Ecto neural progenitor cell (in vitro differentiated cells): ENCODE data around the gene PNMA8A.
"Not testable (repeated sequence)": the region's sequence is repeated elsewhere in the genome, so short reads cannot be mapped to it uniquely, and the experiment has no call there.

ENCODE experiments used
- DNase-seq: peaks from one replicate; pipeline ENCODE4 v3.0.0-alpha.2; 2018; ENCODE audit warnings: low spot score

The PNMA8A gene

DNA sequence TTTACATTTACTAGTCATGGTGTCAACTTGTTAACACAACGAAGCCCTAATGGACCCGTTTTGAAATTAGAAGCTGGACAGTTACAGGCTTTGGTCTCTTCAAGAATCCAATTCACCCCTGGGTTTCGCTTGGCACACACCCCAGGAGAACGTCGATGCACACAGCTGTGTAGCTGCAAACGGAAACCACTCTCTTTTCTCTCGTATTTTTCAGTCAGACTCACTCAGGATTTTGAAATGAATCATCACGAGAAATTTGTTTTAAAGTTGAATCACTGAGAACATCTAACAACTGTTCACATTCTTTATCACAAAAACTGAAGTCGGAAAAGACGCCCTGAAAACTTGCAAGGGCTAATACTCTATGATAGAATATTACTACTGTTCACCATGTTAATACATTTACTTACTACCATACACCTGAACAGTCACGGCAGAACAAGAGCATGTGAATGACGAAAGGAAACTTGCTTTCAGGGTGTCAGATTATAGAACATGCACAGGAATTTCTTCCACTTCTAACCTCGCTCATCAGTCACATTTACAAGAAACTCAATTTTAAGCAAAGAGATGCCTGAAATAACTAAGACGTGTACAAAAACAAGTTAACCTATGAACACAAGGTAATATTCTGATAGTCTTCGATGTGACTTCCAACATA lies 4.7 kb downstream of the PNMA8A start:
- no peak for DNase-seq

DNA sequence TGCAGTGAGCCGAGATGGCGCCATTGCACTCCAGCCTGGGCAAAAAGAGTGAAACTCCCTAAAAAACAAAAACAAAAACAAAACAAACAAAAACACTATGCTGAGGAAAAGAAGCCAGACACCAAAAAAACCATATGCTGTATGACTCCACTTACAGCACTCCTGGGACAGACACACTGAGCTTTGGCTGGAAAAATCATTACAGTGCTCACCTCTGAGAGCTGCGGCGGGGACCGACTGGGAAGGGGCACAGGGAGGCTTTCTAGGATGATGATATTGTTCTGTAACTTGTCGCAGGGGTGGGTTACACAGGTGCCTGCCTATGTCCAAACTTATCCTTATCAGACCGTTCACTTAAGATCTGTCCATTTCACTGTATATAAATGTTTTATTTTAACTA lies 7.8 kb downstream of the PNMA8A start:
- DNase-seq = no peak

DNA sequence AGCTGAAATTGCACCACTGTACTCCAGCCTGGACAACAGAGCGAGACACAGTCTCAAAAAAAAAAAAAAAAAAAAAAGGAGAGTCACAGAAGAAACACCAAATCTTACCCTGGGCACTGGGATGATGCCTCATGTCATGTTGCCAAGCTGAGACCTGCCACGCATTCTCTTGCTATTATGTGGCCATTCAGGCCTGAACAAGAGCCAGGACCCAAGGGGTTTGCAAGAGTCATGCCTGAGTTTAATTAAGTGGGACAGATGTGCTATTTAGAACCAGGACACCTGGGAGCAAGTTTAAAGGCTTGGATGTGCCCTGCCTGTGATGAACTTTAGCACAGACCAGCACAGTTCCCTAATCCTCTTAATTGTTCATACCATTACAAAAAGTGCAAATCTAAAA lies 9.8 kb downstream of the PNMA8A start:
- DNase-seq = no peak

DNA sequence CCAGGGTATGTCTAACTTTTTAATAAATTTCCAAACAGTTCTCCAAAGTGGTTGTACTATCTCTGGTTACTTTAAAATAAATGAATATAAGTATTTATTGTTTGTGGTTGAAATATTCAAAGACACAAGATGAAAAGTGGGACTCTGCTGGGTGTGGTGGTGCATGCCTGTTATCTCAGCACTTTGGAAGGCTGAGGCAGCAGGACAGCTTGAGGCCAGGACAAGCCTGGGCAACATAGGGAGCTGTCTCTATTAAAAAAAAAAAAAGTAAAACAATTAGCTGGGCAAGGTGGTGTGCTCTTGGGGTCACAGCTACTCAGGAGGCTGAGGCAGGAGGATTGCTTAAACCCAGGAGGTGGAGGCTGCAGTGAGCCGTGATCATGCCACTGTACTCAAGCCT lies 10.4 kb downstream of the PNMA8A start:
- DNase-seq = no peak

DNA sequence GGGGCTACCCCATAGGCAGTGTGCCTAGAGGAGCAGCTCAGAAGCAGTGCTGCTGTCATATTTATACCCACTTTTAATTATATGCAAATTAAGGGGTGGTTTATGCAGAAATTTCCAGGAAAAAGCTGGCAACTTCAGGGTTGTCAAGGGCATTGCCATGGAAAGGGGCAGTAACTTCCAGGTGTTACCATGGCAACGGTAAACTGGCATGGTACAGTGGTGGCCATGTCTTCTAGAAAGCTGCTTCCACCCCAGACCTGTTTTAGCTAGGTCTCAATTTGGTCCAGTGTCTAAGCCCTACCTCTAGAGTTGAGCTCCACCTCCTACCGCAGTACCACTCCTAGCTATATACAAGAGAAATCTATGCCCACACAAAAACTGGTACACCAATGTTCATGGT lies 11.3 kb downstream of the PNMA8A start:
- DNase-seq = no peak

DNA sequence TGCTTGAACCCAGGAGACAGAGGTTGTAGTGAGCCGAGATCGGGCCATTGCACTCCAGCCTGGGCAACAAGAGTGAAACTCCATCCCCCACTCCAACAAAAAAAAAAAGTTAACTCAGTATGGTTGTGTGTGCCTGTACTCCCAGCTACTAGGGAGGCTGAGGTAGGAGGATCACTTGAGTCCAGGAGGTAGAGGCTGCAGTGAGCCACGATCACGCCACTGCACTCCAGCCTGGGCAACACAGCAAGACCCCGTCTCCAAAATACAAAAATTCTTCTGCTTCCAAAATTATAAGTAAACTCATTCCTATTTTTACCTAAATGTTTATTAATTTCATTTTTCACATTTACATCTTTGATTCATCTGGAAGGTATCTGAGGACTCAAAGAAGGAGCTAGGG lies 14.4 kb downstream of the PNMA8A start:
- DNase-seq = no peak

DNA sequence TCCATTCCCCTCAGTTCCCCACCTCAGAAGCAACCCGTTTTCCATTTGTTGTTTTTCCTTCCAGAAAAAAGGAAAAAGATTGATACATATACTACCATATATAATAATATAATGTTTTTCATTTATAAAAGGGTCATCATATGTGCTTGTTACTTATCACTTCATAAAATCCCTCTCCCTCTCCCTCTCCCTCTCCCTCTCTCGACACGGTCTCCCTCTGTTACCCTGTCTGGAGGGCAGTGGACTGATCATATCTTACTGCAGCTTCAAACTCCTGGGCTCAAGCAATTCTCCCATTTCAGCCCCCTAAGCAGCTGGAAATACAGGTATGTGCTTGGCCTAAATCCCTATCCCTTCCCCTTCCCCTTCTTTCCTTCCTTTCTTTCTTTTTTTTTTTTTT lies 17.1 kb downstream of the PNMA8A start:
- DNase-seq = no peak

DNA sequence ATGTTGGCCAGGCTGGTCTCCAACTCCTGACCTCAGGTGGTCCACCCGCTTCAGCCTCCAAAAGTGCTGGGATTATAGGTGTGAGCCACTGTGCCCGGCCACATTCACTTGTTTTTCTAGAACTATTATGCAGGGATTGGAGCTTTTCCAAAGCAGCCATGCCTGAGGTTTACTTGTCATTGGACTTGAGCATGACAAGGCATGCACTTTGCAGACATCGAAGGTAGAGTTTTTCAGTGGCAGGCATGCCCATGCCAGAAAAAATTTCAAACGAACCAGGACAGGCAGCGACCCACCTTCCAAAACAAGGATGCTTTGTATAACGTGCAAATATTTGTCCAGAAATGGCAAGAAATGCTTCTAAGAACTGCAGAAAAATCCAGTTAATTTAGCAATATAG lies 17.7 kb downstream of the PNMA8A start:
- no peak for DNase-seq

DNA sequence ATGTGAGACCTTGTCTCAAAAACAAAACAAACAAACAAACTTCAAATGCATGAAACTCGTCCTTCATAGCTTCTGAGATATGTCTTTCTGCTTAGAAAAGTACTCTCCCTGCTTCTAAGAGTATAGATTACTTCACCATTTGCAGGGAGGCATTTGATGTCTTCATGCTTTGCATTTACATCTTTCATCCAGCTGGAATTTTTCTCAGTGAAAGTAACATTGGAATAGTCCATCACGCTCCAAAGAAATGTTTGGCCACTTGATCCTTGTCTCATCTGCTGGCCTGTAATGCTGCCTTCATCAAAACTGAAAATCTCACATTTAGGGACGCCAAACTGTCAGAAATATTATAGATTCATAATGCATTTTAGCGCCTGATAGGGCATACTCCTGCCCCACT lies 19.2 kb downstream of the PNMA8A start:
- DNase-seq = no peak

DNA sequence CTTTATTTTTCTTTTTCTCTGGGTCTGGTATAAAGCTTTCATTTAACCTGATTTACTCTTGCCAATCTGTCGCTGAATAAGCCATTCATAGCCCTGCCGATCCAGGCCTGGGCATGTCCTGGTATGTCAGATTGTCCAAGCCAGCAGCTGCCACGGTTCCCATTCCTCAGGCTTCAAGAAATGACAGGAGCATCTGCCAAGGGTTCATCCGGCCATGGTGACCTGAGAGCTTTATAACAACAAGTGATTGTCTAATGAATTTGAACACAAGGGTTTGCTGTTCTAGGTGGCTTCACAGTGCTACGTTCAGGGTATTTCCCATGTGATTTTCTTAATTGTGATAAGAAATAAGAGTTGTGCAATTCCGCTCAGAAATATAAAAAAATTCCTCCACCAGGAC lies 20.0 kb downstream of the PNMA8A start:
- DNase-seq = no peak

DNA sequence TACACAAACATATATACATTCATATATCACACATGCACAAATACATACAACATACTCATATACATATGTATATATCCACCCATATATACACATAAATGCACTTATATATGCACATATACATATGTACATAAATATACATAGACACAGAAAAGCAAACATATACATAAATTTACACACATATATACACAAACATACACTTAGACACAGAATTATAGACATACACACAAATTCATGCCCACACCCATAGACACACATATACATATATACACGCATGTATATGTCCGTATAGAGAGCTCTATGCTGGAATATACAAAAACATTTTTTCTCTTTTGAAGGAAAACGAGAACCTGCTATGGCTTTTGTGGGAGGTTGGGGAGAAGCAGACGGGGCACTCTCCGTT lies 20.6 kb downstream of the PNMA8A start:
- DNase-seq = no peak

DNA sequence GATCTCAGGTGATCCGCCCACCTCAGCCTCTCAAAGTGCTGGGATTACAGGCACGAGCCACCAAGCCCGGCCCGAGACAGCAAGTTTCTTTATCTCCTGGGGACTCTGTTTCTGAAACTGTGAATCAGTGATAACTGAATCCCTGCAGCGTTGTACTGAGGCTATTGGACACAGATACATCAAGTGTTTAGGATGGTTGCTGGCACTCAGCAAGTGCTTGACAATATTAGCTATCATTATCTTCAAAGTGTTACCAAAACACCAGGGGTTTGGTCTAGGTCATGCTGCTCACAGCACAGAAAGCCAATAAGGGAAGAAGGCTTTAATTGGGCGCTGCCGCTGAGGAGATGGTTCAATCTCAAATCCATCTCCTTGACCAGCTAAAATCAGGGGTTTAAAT lies 22.1 kb downstream of the PNMA8A start:
- DNase-seq = no peak

DNA sequence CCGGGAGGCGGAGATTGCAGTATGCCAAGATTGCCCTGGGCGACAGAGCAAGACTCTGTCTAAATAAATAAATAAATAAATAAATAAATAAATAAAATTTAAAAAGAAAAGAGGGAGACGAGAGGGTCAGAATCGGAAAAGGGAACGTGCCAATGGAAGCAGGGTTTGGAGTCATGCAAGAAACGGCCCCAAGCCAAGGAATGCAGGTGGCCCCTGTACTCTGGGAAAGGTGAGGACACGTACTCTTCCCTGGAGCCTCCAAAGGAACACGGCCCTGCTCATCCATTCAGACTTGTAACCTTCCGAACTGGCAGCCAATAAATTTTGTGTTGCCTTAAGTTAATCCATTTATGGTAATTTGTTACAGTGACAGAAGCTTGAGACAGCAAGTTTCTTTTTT lies 22.8 kb downstream of the PNMA8A start:
- DNase-seq = no peak

DNA sequence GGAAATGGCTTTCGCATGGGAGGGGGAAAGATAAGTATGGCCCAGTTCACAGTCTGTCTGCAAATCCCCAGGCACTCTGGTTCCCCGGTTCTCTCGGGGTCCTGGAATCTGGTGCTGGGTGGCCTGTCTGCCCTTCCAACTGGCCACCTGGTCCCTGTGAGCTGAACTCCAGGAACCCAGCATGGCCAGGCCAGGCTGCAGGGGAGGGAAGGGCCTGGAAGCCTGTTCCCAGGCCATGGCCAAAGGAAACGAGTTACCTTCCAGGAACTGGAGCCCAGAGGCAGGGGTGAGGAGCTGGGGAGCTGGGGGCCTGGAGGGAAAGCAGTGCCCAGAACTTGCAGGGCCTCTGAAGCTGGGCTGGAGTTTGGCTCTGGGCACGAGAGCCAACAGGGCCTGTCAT lies 23.5 kb downstream of the PNMA8A start:
- DNase-seq = no peak

DNA sequence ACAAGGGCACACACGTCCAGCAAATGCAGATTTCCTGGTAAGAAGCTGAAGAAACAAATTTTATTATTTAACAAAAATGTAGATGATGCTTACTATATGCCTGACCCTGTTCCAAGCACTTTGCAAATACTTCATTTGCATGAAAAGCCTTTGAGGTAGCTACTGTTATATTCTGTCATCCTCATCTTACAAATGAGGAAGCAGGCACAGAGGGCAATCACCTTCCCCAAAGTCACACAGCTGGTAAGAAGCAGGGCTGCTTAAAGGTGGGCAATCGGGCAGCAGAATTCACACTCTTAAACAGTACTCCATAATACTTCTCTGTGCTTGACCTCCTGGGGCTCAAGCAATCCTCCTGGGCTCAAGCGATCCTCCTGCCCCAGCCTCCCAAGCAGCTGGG lies 24.4 kb downstream of the PNMA8A start:
- DNase-seq = no peak

DNA sequence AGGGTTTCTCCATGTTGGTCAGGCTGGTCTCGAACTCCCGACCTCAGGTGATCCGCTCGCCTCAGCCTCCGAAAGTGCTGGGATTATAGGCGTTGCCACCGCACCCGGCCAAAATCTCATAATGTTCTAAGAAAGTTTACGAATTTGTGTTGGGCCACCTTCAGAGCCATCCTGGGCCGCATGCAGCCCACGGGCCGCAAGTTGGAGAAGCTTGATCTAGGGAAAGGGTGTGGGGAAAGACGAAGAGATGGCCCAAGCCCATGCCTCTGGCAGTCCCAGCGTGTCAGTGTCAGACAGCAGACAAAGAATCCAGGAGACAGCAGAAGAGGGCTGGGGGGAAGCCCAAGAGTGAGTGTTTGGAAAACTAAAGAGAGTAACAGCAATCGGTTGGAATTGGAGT lies 25.3 kb downstream of the PNMA8A start:
- DNase-seq = no peak

DNA sequence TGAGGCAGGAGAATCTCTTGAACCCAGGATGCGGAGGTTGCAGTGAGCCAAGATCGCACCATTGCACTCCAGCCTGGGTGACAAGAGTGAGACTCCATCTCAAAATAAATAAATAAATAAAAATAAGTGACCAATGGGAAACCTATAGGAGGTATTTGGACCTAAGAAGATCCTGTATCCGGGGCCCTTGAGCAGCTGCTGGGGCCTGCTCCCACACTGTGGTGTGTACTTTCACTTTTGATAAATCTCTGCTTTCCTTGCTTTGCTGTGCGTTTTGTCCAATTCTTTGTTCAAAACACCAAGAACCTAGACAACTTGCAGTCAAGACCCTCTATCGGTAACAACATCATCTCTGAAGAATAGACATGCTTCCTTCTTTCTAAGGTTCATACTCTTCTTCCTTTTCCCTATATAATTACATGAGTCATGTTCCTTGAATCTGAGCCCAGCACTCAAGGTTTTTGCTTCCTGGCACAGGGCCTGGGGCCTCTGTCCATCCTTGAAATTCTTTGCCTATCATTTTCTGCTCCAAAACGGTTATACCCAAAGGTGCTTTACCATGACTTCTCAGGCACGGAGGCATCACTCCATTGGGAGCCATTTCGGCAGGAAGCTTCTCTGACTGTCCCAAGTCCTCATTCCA lies 28.4 kb downstream of the PNMA8A start:
- DNase-seq = no peak

DNA sequence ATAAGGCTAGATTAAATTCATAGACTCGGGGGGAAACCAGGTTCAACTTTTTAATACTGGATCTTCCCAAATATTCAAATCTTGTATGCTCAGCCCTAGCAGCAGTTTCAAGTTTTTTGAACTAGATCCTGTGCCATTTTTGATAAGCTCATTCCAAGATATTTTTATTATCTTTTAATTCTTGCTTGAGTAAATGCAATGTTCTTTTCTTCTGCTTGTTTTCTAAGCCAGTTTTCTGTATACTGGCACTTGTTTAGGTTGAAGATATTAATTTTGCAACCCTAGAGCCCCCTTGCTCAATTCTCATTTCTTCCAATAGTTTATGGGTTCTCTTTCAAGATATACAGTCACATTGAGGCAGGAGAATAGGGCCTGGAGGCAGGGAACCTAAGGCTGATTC lies 29.5 kb downstream of the PNMA8A start:
- DNase-seq = no peak

DNA sequence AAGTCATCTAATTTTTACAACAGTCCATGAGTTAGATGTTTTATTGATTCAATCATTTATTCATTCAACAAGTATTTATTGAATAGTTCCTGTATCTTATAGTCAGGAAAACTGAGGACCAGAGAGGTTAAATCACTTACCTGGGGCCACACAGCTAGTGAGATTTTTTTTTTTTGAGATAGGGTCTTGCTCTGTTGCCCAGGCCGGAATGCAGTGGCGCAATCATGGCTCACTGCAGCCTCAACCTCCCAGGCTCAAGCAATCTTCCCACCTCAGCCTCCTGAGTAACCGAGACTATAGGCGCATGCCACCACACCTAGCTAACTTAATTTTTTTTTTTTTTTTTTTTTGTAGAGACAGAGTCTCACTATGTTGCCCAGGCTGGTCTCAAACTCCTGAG lies 35.7 kb downstream of the PNMA8A start:
- DNase-seq = not testable (repeated sequence)

DNA sequence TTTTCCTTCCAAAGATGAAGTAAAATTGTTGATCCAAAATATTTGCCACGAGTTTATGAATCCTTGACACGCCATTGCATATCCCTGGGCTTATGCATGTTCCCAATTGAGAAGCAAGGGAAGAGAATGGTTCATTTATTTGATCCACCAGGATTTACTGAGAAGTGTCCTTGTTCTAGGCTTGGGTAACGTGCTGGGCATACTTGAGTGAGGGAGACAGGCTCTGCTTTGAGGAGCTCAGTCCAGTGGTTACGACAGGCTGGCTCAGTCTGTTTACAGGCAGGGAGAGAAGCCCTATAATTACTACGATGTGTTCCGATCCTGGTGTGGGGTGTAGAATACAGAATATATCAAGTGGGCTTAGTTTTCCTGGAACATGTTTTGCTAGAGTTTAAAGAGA lies 36.4 kb downstream of the PNMA8A start:
- no peak for DNase-seq

DNA sequence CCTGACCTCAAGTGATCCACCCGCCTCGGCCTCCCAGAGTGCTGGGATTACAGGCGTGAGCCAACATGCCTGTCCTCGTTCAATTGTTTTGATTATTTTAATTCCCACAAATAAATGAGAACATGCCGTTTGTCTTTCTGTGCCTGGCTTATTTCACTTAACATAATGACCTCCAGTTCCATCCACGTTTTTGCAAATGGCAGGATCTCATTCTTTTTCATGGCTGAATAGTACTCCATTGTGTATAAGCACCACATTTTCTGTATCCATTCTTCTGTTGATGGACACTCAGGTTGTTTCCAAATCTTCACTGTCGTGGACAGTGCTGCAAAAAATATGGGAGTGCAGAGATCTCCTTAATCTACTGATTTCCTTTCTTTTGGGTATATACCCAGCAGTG lies 37.9 kb downstream of the PNMA8A start:
- DNase-seq = not testable (repeated sequence)

DNA sequence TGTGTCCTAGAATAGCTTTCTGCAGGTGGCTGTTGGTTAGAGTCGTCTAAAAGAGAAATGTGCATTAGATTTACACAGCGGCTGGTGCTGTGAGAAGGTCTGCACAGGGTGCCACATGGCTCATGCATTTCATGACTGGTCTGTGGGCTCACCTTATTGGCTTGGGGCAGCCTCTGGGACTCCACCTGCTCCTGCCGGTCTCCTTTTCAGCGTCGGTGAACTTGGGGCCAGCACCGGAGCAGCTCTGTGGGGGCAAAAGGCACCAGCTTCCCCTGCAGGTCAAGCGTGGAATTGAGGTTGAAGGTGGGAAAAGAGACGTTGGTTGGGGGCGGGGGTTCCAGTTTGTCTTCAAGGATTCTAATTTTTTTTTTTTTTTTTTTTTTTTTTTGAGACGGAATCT lies 39.5 kb downstream of the PNMA8A start:
- DNase-seq = no peak

DNA sequence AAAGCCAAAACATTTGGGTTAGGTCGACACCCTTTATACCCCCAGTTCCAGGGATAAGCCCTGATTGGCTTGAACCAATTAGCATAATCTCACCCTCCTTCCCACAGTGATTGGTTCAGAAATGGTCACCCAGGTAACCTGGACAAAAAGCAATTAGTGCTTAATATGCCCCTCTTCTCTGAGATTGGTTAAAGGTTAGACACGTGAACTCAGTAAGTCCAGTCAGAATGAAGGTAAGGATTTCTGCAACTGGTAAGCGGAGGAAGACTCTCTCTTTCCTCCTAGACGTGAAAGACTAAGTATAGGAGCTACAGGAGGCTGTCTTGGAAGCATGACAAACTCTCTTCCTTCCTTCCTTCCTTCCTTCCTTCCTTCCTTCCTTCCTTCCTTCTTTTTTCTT lies 41.4 kb downstream of the PNMA8A start:
- no peak for DNase-seq
